Measurements from ENCODE around the gene RAB5B.

RAB5B gene

GRCh38 chr12:55933799-55934742 is 39.8 kb upstream of the RAB5B start:
- peak overlapping the region; percentile 89 for H3K27ac Mint-ChIP-seq
- H3K4me3 Mint-ChIP-seq, result peak overlapping the region; percentile 100
- H3K4me1 Mint-ChIP-seq (ENCODE audit: low read depth), result peaks cover 84% of the 10 kb centered on the region
- no peaks in the 10 kb centered on the region for H3K9me3 Mint-ChIP-seq (ENCODE audit: low read depth)
- no peaks in the 10 kb centered on the region for H3K27me3 Mint-ChIP-seq
- H3K36me3 Mint-ChIP-seq, result peaks cover 14% of the 10 kb centered on the region

DNA sequence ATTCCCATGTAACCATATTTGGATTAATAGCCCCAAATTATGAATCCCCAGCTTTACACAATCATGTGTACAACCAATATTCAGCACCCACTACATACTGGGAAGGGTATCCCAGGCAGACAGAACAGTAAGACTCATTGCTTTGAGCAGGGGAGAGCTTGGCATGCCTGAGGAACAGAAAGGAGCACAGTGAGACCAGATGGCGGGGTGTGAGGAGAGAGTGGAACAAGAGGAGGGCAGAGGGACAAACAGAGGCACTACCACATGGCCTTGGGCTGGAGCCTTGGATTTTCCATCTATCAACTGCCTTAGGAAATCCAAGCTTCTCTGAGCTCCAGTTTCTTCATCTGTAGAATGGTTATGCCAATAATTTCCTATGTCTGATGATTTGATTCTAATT is 39.1 kb upstream of the RAB5B start:
- H3K9me3 Mint-ChIP-seq (ENCODE audit: low read depth), result no peaks in the 10 kb centered on the region
- H3K27me3 Mint-ChIP-seq, result no peaks in the 10 kb centered on the region
- H3K4me3 Mint-ChIP-seq, result peak overlapping the region; percentile 100
- H3K4me1 Mint-ChIP-seq (ENCODE audit: low read depth), result peaks cover 86% of the 10 kb centered on the region
- peaks cover 15% of the 10 kb centered on the region for H3K36me3 Mint-ChIP-seq
- H3K27ac Mint-ChIP-seq, result peak overlapping the region; percentile 89

DNA sequence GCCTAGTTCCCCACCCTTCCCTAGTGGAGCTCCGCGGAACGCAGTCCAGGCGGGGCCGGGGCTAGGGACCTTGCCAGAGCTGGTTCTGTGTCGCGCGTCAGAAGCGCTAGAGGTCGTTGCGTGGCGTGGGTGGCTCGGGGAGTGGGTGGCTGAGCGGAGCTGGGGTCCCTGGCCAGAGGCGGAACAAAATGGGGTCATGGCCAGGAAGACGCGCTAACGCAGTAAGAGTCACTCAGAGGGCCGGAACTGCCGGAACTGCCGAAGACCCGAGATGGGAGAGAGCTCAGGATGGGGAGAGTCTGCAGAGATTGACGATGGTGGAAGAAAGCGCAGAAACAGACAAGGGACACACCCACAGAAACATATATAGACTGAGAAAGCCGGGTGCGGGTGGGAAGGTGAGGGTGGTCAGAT is 38.1 kb upstream of the RAB5B start:
- peaks cover 87% of the 10 kb centered on the region for H3K4me1 Mint-ChIP-seq (ENCODE audit: low read depth)

DNA sequence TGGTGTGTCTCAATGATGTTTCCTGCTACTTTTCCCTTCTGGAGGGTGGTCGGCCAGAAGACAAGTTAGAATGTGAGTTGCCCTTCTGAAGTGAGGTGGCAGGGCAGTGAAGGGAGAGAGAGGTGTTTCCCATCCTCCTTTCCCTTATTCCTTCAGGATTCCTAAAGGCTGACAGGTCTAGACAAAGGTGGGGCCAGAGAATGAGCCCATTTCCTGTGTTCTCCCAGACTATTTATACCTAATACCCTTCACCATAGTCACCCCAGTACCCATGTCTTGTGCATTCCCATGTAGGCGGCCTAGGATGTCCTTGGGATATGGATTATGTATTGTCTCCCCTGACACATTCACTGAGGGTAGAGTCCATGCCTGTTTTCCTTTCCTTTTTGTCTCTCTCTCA is 35.9 kb upstream of the RAB5B start:
- H3K27me3 Mint-ChIP-seq, result no peaks in the 10 kb centered on the region
- no peaks in the 10 kb centered on the region for H3K9me3 Mint-ChIP-seq (ENCODE audit: low read depth)
- H3K4me3 Mint-ChIP-seq, result peak overlapping the region; percentile 10
- H3K27ac Mint-ChIP-seq, result peak overlapping the region; percentile 89
- H3K4me1 Mint-ChIP-seq (ENCODE audit: low read depth), result peaks cover 89% of the 10 kb centered on the region
- H3K36me3 Mint-ChIP-seq, result peaks cover 15% of the 10 kb centered on the region

More for the DNA sequence above, 38.1 kb upstream of the RAB5B start:
- H3K27me3 Mint-ChIP-seq, result no peaks in the 10 kb centered on the region
- peak overlapping the region; percentile 89 for H3K27ac Mint-ChIP-seq
- H3K36me3 Mint-ChIP-seq, result peaks cover 15% of the 10 kb centered on the region
- H3K4me3 Mint-ChIP-seq, result peak overlapping the region; percentile 100
- no peaks in the 10 kb centered on the region for H3K9me3 Mint-ChIP-seq (ENCODE audit: low read depth)

GRCh38 chr12:55938826-55939501 is 34.9 kb upstream of the RAB5B start:
- peaks cover 85% of the 10 kb centered on the region for H3K4me1 Mint-ChIP-seq (ENCODE audit: low read depth)
- H3K36me3 Mint-ChIP-seq, result peaks cover 13% of the 10 kb centered on the region
- H3K27ac Mint-ChIP-seq, result peak overlapping the region; percentile 89
- H3K4me3 Mint-ChIP-seq, result peak overlapping the region; percentile 54
- no peaks in the 10 kb centered on the region for H3K9me3 Mint-ChIP-seq (ENCODE audit: low read depth)
- no peaks in the 10 kb centered on the region for H3K27me3 Mint-ChIP-seq

- Mint-ChIP-seq H3K4me3 (peak overlapping the region; percentile 60), H3K27ac (peak overlapping the region; percentile 89), H3K27me3 (no peaks in the 10 kb centered on the region), H3K36me3 (peaks cover 13% of the 10 kb centered on the region), H3K4me1 (ENCODE audit: low read depth) (peaks cover 79% of the 10 kb centered on the region), H3K9me3 (ENCODE audit: low read depth) (no peaks in the 10 kb centered on the region)
These were observed 33.7 kb upstream of the RAB5B start for GRCh38 chr12:55940065-55940732.

DNA sequence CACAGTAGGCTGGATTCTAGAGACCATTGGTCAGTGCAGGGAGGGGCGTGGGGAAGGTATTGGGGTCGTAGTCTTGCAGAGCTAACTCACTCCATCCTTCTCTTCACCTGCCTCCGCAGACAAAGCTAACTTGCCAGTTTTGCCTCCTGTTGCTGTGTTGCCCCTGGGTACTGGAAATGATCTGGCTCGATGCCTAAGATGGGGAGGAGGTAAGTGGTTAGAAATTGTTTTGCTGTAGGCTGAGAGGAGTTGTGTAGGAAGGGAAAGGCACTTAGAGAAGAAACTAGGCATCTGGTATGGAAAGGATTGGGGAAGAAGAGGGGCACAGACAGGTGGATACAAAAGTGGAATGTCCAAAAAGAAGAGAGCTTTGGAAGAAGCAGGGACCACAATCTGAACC is 31.8 kb upstream of the RAB5B start:
- Mint-ChIP-seq H3K36me3 (peaks cover 14% of the 10 kb centered on the region), H3K4me3 (no peak overlapping the region), H3K4me1 (ENCODE audit: low read depth) (peaks cover 75% of the 10 kb centered on the region), H3K27ac (peak overlapping the region; percentile 84), H3K27me3 (no peaks in the 10 kb centered on the region), H3K9me3 (ENCODE audit: low read depth) (no peaks in the 10 kb centered on the region)

GRCh38 chr12:55942577-55943136 is 31.2 kb upstream of the RAB5B start:
- H3K27ac Mint-ChIP-seq, result peak overlapping the region; percentile 84
- H3K4me1 Mint-ChIP-seq (ENCODE audit: low read depth), result peaks cover 74% of the 10 kb centered on the region
- H3K9me3 Mint-ChIP-seq (ENCODE audit: low read depth), result no peaks in the 10 kb centered on the region
- peaks cover 17% of the 10 kb centered on the region for H3K36me3 Mint-ChIP-seq
- H3K4me3 Mint-ChIP-seq, result no peak overlapping the region
- H3K27me3 Mint-ChIP-seq, result no peaks in the 10 kb centered on the region

- H3K4me3 Mint-ChIP-seq, result no peak overlapping the region
- peaks cover 14% of the 10 kb centered on the region for H3K36me3 Mint-ChIP-seq
- no peaks in the 10 kb centered on the region for H3K27me3 Mint-ChIP-seq
- H3K4me1 Mint-ChIP-seq (ENCODE audit: low read depth), result peaks cover 49% of the 10 kb centered on the region
- H3K9me3 Mint-ChIP-seq (ENCODE audit: low read depth), result no peaks in the 10 kb centered on the region
- peak overlapping the region; percentile 91 for H3K27ac Mint-ChIP-seq
These were observed 27.3 kb upstream of the RAB5B start for GRCh38 chr12:55946553-55946952.

- Mint-ChIP-seq H3K4me1 (ENCODE audit: low read depth) (peaks cover 18% of the 10 kb centered on the region), H3K9me3 (ENCODE audit: low read depth) (no peaks in the 10 kb centered on the region), H3K27ac (peak overlapping the region; percentile 64)
These were observed 18.5 kb upstream of the RAB5B start for GRCh38 chr12:55955344-55955743.

DNA sequence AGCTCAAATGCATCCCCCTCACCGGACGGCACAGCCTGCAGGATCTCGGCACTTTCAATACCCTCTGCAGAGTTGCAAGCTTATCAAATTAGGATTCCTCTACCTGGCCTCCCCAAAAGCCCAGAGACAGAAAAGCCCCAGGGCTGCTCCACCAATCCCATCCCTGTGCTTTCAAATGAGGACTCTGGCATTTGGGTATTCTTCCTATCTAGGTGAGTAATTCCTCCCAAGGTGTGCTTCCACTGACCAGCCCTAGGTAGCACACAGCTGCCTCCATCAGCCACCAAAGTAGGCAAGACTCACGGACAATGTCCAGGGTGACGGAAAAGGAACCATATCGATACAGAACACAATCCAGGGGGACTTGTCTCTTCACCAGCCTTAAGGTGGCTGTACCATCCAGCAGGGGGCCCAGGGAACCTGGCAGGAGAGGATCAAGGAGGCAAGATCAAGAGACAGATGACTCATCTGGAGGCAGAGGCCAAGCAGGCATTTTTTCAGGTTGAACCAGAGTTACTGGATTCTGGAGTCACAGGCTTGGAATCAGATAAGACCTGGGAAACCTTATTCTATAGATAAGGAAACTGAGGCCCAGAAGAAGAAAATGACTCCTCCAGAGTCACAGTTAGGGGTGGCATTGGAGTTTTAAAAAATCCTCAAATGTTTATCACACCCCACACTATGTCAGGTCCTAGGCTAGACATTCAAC is 17.9 kb upstream of the RAB5B start:
- no peaks in the 10 kb centered on the region for H3K36me3 Mint-ChIP-seq
- H3K4me3 Mint-ChIP-seq, result no peak overlapping the region
- peak overlapping the region; percentile 64 for H3K27ac Mint-ChIP-seq
- H3K9me3 Mint-ChIP-seq (ENCODE audit: low read depth), result no peaks in the 10 kb centered on the region
- H3K27me3 Mint-ChIP-seq, result no peaks in the 10 kb centered on the region
- peaks cover 18% of the 10 kb centered on the region for H3K4me1 Mint-ChIP-seq (ENCODE audit: low read depth)

More at GRCh38 chr12:55955344-55955743, 18.5 kb upstream of the RAB5B start:
- Mint-ChIP-seq H3K27me3 (no peaks in the 10 kb centered on the region), H3K4me3 (no peak overlapping the region), H3K36me3 (no peaks in the 10 kb centered on the region)

DNA sequence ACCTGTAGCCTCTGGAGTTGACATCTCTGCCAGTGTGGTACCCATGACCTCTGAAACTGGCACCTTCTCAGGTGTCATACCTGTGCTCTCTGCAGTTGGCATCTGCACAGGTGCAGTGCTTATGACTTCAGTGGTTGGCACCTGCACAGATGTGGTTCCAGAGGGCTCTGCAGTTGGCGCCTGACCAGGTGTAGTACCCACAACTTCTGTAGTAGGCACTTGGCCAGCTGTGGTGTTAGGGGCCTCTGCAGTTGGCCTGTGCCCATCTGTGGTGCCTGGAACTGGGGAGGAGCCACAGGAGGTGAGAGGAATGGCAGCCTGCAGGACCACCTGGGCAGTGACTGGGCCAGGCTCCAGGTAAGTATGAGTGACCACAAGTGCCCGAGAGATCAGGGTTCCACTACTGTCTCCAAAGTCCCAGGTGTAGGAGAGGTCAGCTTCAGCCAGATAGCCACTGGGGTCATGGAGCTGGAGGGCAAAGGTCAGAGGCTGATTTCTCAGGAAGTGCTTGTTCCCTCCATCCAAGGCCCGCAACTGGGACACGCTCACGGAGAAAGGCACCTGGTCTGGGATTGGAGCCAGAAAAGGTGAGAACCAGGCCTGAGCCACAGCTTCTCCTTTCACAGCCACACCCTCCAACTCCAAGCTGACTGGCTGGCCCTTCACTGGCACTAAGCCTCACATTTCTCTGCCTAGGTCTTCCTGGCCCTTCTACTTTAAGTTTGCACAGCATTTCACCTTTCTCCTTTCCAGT is 16.6 kb upstream of the RAB5B start:
- Mint-ChIP-seq H3K36me3 (no peaks in the 10 kb centered on the region), H3K4me3 (no peak overlapping the region), H3K27ac (peak overlapping the region; percentile 83), H3K4me1 (ENCODE audit: low read depth) (peaks cover 16% of the 10 kb centered on the region), H3K9me3 (ENCODE audit: low read depth) (no peaks in the 10 kb centered on the region), H3K27me3 (no peaks in the 10 kb centered on the region)

DNA sequence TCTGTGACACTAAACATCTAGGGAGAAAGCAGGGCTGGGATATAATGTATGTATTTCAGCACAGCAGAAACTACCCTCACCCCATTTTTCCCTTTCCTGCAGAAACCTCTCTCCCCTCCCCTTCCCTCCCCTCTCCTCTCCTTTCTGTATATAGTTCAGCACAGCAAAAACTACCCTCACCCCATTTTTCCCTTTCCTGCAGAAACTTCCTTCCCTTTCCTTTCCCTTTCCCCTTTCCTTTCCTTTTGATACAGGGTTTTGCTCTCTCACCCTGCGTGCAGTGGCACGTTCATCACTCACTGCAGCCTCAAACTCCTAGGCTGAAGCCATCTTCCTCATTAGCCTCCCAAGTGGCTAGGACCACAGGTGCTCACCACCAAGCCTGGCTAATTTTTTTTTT is 10.1 kb upstream of the RAB5B start:
- Mint-ChIP-seq H3K27me3 (no peaks in the 10 kb centered on the region), H3K27ac (no peak overlapping the region), H3K4me1 (ENCODE audit: low read depth) (peaks cover 29% of the 10 kb centered on the region), H3K4me3 (no peak overlapping the region), H3K9me3 (ENCODE audit: low read depth) (no peaks in the 10 kb centered on the region), H3K36me3 (peaks cover 4% of the 10 kb centered on the region)

Measured in activated naive CD8-positive, alpha-beta T cell (primary cell).